ENCODE data around the gene RBM20.

The RBM20 gene

DNA sequence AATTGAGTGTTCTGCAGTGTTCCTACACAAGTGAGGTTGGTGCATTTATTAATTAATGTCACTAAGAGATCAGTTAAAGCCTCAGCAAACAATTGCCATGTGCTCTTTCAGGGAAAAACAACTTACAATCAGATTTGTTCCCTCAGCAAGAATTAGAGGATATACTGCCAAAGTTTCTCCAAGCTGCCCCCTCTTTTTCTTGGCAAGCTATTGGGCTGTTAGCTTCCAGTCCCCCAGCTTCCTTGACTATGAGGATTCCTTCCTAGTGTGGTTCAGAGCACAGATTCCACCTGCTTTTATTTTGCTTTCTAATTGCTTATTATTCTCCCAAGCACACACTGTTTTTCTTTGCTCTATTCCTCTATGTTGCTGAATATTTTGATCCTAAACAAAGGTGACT is 112.7 kb downstream of the RBM20 start:
- no peak for DNase-seq (ENCODE audit: low read depth in 1 of 2, low spot score in 1 of 2)
- no peak overlapping the region for H3K27ac ChIP-seq (replicated peaks)
- H3K27me3 ChIP-seq (ENCODE audit: insufficient read depth, poor library complexity, severe bottlenecking): no peaks in the 10 kb centered on the region
- TF ChIP-seq REST (IDR thresholded peaks at IDR 0.05; ENCODE audit: insufficient replicate concordance, low read depth): no peak
- TF ChIP-seq GABPA (IDR thresholded peaks at IDR 0.05; ENCODE audit: low read depth): no peak
- no peak for TF ChIP-seq POLR2AphosphoS5 (IDR thresholded peaks at IDR 0.05; ENCODE audit: low read depth)
- no peak overlapping the region for H3K4me3 ChIP-seq (replicated peaks; ENCODE audit: insufficient read depth, low read length)

DNA sequence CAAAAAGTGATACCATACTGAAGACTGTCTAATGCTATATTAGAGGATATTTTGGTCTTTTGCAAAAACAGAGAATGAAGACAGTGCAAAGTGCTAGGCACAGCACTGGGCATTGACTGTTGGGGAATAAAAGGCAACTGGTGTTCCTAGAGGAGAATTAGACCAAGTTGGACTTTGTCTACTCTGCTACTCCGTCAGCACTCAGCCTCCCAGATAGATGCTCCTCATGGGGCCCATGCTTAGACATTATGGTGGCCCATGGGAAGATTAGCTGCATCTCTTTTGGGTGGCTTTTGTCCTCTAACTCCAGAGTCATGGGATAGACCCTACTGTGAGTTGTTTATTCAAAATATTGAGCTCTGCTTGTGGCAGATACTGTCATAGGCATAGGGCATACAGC is 113.5 kb downstream of the RBM20 start:
- TF ChIP-seq REST (IDR thresholded peaks at IDR 0.05; ENCODE audit: insufficient replicate concordance, low read depth): no peak
- TF ChIP-seq SPI1 (IDR thresholded peaks at IDR 0.05; ENCODE audit: borderline replicate concordance, low read depth): no peak
- no peak for TF ChIP-seq GABPA (IDR thresholded peaks at IDR 0.05; ENCODE audit: low read depth)
- TF ChIP-seq POLR2AphosphoS5 (IDR thresholded peaks at IDR 0.05; ENCODE audit: low read depth): no peak
- no peak for TF ChIP-seq CTCF (IDR thresholded peaks at IDR 0.05; ENCODE audit: insufficient read depth, low read length)
- no peaks in the 10 kb centered on the region for H3K27me3 ChIP-seq (ENCODE audit: insufficient read depth, poor library complexity, severe bottlenecking)
- H3K4me3 ChIP-seq (replicated peaks; ENCODE audit: insufficient read depth, low read length): no peak overlapping the region
- no peak for DNase-seq (ENCODE audit: low read depth in 1 of 2, low spot score in 1 of 2)
- no peak overlapping the region for H3K27ac ChIP-seq (replicated peaks)

GRCh38 chr10:110758128-110758765 is 114.1 kb downstream of the RBM20 start:
- Histone ChIP-seq H3K27me3 (ENCODE audit: insufficient read depth, poor library complexity, severe bottlenecking) (no peaks in the 10 kb centered on the region), H3K4me3 (replicated peaks; ENCODE audit: insufficient read depth, low read length) (no peak overlapping the region), H3K27ac (replicated peaks) (no peak overlapping the region)
- no peak for DNase-seq (ENCODE audit: low read depth in 1 of 2, low spot score in 1 of 2)
- TF ChIP-seq REST (IDR thresholded peaks at IDR 0.05; ENCODE audit: insufficient replicate concordance, low read depth) (no peak), POLR2AphosphoS5 (IDR thresholded peaks at IDR 0.05; ENCODE audit: low read depth) (no peak)

- DNase-seq (ENCODE audit: low read depth in 1 of 2, low spot score in 1 of 2): no peak
- Histone ChIP-seq H3K27me3 (ENCODE audit: insufficient read depth, poor library complexity, severe bottlenecking) (no peaks in the 10 kb centered on the region), H3K27ac (replicated peaks) (no peak overlapping the region), H3K4me3 (replicated peaks; ENCODE audit: insufficient read depth, low read length) (no peak overlapping the region)
- TF ChIP-seq GABPA (IDR thresholded peaks at IDR 0.05; ENCODE audit: low read depth) (no peak), POLR2AphosphoS5 (IDR thresholded peaks at IDR 0.05; ENCODE audit: low read depth) (no peak), CTCF (IDR thresholded peaks at IDR 0.05; ENCODE audit: insufficient read depth, low read length) (no peak), SPI1 (IDR thresholded peaks at IDR 0.05; ENCODE audit: borderline replicate concordance, low read depth) (no peak), REST (IDR thresholded peaks at IDR 0.05; ENCODE audit: insufficient replicate concordance, low read depth) (no peak)
These were observed 114.8 kb downstream of the RBM20 start for GRCh38 chr10:110758898-110759297.
